ENCODE measurements around the gene SOHLH1. TPM values are rescaled to one million over a fixed set of nuclear protein-coding genes. Genes with fewer than 3 reads are reported as not detected.

SOHLH1 gene
- total RNA-seq, 4 donors from 2014 or later: not detected

DNA sequence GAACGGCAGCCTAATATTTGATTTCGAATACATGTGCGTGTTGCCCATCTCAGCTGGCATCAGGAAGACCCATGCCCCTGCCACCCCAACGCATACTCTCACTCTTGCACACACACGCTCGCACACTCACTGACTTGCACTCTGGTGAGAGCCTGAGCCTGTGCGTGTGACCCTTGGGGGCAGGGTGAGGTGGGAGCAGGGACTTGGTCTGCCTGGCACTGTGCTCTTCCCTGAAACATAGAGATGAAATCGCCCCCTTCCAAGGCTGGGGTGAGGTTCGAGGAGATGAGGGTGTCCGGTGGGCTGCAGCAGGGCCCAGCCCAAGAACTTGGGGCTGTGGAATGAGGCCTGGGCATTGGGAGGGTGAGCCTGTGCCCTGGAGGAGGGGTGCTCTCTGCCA is 35.0 kb downstream of the SOHLH1 start:
- Histone ChIP-seq H3K4me3 (no peak overlapping the region), H3K36me3 (no peaks in the 10 kb centered on the region), H3K4me1 (no peaks in the 10 kb centered on the region), H3K27ac (no peak overlapping the region), H3K9me3 (no peaks in the 10 kb centered on the region), H3K27me3 (no peaks in the 10 kb centered on the region)
- no peak for DNase-seq
- TF ChIP-seq, protein P1, sequence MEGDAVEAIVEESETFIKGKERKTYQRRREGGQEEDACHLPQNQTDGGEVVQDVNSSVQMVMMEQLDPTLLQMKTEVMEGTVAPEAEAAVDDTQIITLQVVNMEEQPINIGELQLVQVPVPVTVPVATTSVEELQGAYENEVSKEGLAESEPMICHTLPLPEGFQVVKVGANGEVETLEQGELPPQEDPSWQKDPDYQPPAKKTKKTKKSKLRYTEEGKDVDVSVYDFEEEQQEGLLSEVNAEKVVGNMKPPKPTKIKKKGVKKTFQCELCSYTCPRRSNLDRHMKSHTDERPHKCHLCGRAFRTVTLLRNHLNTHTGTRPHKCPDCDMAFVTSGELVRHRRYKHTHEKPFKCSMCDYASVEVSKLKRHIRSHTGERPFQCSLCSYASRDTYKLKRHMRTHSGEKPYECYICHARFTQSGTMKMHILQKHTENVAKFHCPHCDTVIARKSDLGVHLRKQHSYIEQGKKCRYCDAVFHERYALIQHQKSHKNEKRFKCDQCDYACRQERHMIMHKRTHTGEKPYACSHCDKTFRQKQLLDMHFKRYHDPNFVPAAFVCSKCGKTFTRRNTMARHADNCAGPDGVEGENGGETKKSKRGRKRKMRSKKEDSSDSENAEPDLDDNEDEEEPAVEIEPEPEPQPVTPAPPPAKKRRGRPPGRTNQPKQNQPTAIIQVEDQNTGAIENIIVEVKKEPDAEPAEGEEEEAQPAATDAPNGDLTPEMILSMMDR (IDR thresholded peaks at IDR 0.05): no peak
- TF ChIP-seq POLR2A (IDR thresholded peaks at IDR 0.05): no peak

- H3K4me1 ChIP-seq: no peaks in the 10 kb centered on the region
- DNase-seq: peak in 1 of 3 donors; percentile 25
- H3K4me3 ChIP-seq: no peak overlapping the region
- H3K36me3 ChIP-seq: no peaks in the 10 kb centered on the region
- TF ChIP-seq, protein P1 (IDR thresholded peaks at IDR 0.05): no peak
- no peak for TF ChIP-seq POLR2A (IDR thresholded peaks at IDR 0.05)
- no peak overlapping the region for H3K27ac ChIP-seq
- H3K27me3 ChIP-seq: no peaks in the 10 kb centered on the region
- H3K9me3 ChIP-seq: no peaks in the 10 kb centered on the region
Measured at GRCh38 chr9:135663857-135664256, 35.4 kb downstream of the SOHLH1 start.

DNA sequence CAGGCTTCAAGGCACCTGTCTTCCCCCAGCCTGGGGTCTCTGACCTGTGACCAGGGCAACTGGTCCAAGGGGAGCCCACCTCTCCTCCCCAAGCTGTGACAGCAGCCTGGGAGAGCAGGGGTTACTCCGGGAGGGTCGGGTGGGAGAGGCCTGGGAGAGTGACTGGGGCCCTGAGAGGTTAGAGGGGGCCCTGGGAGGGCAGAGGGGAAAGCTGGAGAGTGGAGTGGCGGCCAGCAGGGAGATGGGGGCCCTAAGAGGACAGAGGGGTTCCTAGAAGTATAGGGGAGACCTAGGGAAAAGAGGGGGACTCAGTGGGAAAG is 35.9 kb downstream of the SOHLH1 start:
- DNase-seq: peak in 1 of 3 donors; percentile 8
- Histone ChIP-seq H3K27ac (no peak overlapping the region), H3K4me1 (no peaks in the 10 kb centered on the region), H3K4me3 (no peak overlapping the region), H3K27me3 (no peaks in the 10 kb centered on the region), H3K9me3 (no peaks in the 10 kb centered on the region), H3K36me3 (no peaks in the 10 kb centered on the region)
- TF ChIP-seq POLR2A (IDR thresholded peaks at IDR 0.05): no peak
- TF ChIP-seq, protein P1 (IDR thresholded peaks at IDR 0.05): no peak

DNA sequence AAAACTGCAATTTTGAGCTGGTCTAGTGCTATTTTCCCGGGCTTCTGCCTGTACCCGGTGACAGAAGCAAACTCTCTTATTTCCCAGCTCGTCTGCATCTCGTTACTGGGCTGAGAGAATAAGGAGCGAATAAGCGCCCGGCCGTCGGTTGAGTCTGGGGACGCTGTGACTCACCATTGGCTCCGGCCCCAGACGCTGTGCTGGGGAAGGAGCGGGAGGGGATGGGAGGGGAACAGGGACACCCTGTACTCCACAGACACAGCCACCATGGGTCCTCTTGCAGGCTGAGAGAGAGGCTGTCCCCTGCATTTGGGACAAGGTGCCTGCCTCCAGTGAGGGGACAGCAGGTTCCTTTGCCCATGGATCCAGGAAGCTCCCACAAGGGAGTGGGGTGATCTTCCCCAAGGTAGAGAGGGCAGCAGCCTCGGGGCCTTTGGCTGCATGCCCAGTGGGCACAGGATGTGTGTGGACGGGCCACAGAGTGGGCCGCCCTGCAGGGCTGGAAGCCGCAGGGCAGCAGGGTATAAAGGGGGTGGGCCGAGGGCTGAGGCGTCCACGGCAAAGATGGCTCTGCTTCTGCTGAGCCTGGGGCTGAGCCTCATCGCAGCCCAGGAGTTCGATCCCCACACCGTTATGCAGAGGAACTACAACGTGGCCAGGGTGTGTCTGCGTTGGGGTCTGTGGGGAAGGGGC is 36.4 kb downstream of the SOHLH1 start, which contains the start of gene LCN9:
LCN9 (plus strand) TSS at position 552 of the 693 bp plus-strand sequence; CDS start at position 565, 13 bp downstream.
- TF ChIP-seq, protein P1 (IDR thresholded peaks at IDR 0.05): no peak
- no peak for TF ChIP-seq POLR2A (IDR thresholded peaks at IDR 0.05)
- H3K27me3 ChIP-seq: no peaks in the 10 kb centered on the region
- DNase-seq: peak in 1 of 3 donors; percentile 34

DNA sequence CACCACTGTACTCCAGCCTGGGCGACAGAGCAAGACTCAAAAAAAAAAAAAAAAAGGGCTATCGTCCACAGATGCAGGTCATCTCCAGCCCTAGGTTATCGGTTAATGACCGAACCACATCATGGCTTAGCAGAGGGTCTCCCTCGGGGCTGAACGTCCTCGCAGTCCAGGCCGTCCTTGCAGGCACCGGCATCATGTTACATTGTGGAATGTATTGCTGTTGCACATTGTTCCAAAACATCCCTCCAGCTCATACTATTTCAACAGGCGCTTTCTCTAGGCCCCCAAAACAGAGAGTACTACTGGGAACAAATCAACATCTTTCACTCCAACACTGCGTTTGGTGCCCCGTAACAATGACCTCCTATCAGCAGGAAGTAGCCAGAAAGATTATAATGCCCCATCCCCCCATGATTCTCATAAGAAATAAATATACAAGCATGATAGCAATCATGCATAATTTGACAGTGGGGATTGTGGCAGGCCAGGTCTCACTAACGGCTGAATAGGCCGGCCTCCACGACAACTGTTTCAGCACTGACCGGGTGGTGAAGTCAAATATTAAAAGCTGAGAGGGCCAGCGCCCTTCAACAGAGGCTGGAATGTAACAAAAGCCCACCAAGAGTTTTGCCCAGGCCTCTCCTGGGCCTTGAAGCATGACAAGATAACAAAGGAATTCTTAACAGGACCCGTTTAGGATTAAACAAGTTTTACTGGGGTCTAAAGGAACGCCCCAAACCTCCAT is 37.3 kb downstream of the SOHLH1 start:
- no peak for TF ChIP-seq POLR2A (IDR thresholded peaks at IDR 0.05)
- TF ChIP-seq, protein P1 (IDR thresholded peaks at IDR 0.05): no peak
- H3K36me3 ChIP-seq: no peaks in the 10 kb centered on the region
- no peaks in the 10 kb centered on the region for H3K9me3 ChIP-seq
- DNase-seq: no peak
- no peak overlapping the region for H3K27ac ChIP-seq
- no peaks in the 10 kb centered on the region for H3K4me1 ChIP-seq
- H3K27me3 ChIP-seq: no peaks in the 10 kb centered on the region
- no peak overlapping the region for H3K4me3 ChIP-seq

More for the DNA sequence above, 36.4 kb downstream of the SOHLH1 start, which contains the start of gene LCN9:
- H3K9me3 ChIP-seq: no peaks in the 10 kb centered on the region
- H3K4me1 ChIP-seq: no peaks in the 10 kb centered on the region
- H3K4me3 ChIP-seq: no peak within 1 kb of the TSS
- no peak within 1 kb of the TSS for H3K27ac ChIP-seq
- H3K36me3 ChIP-seq: no peaks in the 10 kb centered on the region

All from Peyer's patch (tissue), 4 donors.